Coronary artery (tissue), 2 donors: ENCODE data around the gene MIEF1.
"Not testable (repeated sequence)": the region's sequence is repeated elsewhere in the genome, so short reads cannot be mapped to it uniquely, and the experiment has no call there.

ENCODE experiments used
- DNase-seq: peaks from one replicate; pipeline ENCODE4 v3.0.0-alpha.2; 2017; ENCODE audit warnings: low spot score
- H3K27ac ChIP-seq, 2 donors: fragments of 200-600 bp; sonication (generic); one replicate each; pipeline ENCODE4 v1.5.1; 2016 to 2019
- H3K4me3 ChIP-seq: fragments of 200-600 bp; sonication (generic); 2 replicates; pipeline ENCODE4 v1.5.1; 2016; ENCODE audit warnings: mild to moderate bottlenecking, moderate library complexity
- TF ChIP-seq, protein P1 (sequence below): fragments of 200-600 bp; sonication (generic); IDR thresholded peaks from one replicate; pipeline ENCODE4 v1.5.1; 2019; ENCODE audit warnings: antibody characterized with exemption

Gene MIEF1

DNA sequence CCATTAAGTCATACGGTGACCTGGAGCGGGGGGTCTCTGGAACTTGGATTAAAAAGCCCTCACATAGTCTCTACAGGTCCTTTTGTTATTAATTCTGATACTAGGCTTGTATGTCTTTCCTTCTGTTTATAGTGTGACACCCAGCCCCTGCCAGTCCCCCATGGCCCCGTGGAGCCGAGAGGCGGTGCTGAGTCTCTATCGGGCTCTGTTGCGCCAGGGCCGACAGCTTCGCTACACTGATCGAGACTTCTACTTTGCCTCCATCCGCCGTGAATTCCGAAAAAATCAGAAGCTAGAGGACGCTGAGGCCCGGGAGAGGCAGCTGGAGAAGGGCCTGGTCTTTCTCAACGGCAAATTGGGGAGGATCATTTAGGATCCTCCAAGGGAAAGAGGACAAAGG lies 2.0 kb downstream of the MIEF1 start:
- Histone ChIP-seq H3K27ac (no peak overlapping the region), H3K4me3 (no peak overlapping the region)
- TF ChIP-seq, protein P1, sequence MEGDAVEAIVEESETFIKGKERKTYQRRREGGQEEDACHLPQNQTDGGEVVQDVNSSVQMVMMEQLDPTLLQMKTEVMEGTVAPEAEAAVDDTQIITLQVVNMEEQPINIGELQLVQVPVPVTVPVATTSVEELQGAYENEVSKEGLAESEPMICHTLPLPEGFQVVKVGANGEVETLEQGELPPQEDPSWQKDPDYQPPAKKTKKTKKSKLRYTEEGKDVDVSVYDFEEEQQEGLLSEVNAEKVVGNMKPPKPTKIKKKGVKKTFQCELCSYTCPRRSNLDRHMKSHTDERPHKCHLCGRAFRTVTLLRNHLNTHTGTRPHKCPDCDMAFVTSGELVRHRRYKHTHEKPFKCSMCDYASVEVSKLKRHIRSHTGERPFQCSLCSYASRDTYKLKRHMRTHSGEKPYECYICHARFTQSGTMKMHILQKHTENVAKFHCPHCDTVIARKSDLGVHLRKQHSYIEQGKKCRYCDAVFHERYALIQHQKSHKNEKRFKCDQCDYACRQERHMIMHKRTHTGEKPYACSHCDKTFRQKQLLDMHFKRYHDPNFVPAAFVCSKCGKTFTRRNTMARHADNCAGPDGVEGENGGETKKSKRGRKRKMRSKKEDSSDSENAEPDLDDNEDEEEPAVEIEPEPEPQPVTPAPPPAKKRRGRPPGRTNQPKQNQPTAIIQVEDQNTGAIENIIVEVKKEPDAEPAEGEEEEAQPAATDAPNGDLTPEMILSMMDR, result no peak
- no peak for DNase-seq

DNA sequence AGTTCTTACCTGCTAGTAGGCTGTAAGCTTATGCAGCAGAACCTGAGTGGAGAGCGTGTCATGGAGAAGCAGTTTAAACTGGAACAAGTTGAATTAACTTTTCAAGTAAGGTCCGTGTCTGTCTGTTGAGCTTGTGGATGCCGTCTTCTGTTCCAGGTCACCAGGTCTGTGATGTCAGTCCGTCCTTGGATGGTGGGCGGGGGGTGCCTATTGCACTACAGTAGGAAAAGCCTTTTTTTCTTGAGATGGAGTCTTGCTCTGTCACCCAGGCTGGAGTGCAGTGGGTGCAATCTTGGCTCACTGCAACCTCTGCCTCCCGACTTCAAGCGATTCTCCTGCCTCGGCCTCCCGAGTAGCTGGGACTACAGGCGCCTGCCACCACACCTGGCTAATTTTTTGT lies 4.9 kb downstream of the MIEF1 start:
- H3K4me3 ChIP-seq, H3K27ac ChIP-seq, DNase-seq: not testable (repeated sequence)

DNA sequence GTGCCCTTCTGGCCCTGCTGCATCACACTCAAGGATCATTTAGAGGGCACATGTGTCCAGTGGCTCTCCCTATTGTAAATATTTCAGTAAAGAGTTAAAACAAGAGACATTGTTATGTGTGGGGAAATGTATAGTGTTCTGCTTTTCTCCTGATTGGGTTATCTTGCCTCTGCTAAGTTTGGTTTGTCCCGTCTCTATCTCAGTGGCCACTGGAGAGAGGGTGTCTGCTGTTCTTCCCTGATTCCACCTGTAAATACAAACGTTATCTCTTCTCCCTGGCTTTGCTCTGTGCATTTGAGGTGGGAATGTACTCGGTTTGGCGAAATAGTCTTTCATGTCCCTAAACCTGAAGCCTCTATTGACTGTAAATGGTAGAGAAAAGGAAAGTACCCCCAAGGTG lies 6.3 kb downstream of the MIEF1 start:
- Histone ChIP-seq H3K27ac (no peak overlapping the region), H3K4me3 (no peak overlapping the region)
- DNase-seq, result no peak
- TF ChIP-seq, protein P1, result no peak

DNA sequence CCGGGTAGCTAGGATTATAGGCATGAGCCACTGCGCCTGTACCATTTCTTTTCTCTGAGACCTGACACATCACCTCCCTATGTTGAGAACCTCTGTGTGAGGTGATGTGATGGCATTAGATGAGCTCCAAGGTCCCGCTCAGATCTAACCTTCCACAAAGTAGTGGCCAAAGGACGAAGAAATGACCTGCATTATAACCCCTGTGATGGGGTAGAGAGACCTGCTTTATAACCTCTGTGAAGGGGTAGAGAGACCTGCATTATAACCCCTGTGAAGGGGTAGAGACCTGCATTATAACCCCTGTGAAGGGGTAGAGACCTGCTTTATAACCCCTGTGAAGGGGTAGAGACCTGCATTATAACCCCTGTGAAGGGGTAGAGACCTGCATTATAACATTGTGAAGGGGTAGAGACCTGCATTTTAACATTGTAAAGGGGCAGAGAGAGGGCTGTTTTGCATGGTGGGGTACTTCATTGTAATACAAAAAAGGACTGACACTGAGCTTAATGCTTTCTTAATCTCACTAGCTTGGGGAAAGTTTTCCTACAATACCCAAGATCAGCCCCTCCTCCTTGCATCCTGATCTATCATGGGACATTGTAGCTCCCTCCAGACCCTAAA lies 8.5 kb downstream of the MIEF1 start:
- TF ChIP-seq, protein P1, result no peak
- no peak for DNase-seq
- no peak overlapping the region for H3K27ac ChIP-seq
- no peak overlapping the region for H3K4me3 ChIP-seq

DNA sequence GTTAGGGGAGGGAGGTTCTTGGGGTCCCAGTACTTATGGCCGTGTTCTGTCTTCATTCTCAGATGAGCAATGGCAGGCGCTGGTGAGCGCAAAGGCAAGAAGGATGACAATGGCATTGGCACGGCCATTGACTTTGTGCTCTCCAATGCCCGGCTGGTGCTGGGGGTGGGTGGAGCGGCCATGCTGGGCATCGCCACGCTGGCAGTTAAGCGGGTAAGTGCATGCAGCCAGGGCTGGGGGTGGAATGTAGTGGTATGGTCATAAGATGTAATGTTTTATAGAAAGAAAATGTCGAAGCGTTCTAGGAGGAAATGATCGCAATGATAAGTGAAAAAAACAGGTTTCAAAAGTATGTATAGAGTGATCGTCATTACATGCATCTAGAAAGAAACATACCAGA lies 9.1 kb downstream of the MIEF1 start:
- Histone ChIP-seq H3K27ac (no peak overlapping the region), H3K4me3 (no peak overlapping the region)
- TF ChIP-seq, protein P1, result no peak
- DNase-seq, result no peak

DNA sequence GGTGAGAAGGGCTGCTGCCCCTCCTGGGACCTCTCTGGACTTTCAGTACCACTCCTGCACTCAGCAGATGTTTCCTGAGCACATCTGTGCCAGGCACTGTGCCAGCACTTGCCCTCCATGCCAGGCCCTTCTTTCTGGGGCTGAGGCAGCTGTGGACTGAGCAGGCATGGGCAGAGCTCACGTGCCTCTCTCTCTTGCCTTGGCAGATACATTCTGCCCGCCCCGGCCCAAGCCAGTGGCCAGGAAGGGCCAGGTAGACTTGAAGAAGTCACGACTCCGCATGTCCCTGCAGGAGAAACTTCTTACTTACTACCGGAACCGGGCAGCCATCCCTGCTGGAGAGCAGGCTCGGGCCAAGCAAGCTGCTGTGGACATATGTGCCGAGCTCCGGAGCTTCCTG lies 9.9 kb downstream of the MIEF1 start:
- TF ChIP-seq, protein P1, result no peak
- Histone ChIP-seq H3K27ac (no peak overlapping the region), H3K4me3 (no peak overlapping the region)
- DNase-seq, result no peak

DNA sequence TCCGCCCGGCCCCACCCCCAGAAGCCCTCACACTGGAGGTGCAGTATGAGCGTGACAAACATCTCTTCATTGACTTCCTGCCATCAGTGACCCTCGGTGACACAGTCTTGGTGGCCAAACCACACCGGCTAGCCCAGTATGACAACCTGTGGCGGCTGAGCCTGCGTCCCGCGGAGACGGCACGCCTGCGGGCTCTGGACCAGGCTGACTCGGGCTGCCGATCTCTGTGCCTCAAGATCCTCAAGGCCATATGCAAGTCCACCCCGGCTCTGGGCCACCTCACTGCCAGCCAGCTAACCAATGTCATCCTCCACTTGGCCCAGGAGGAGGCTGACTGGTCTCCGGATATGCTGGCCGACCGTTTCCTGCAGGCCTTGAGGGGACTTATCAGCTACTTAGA lies 11.7 kb downstream of the MIEF1 start:
- TF ChIP-seq, protein P1, result no peak
- no peak for DNase-seq
- Histone ChIP-seq H3K4me3 (no peak overlapping the region), H3K27ac (no peak overlapping the region)
